Measurements from ENCODE around the gene TRIM24. TPM values are rescaled to one million over a fixed set of nuclear protein-coding genes. Genes with fewer than 3 reads are reported as not detected.
A peak's percentile ranks its signal among the peaks of the same experiment; 100 is the strongest.

TRIM24 gene
- total and polyA plus RNA-seq, 2 of the 13 experiments (the other 11 are each of a cell fraction or from before 2014, with no cell fraction given) = 100 to 106 TPM

DNA sequence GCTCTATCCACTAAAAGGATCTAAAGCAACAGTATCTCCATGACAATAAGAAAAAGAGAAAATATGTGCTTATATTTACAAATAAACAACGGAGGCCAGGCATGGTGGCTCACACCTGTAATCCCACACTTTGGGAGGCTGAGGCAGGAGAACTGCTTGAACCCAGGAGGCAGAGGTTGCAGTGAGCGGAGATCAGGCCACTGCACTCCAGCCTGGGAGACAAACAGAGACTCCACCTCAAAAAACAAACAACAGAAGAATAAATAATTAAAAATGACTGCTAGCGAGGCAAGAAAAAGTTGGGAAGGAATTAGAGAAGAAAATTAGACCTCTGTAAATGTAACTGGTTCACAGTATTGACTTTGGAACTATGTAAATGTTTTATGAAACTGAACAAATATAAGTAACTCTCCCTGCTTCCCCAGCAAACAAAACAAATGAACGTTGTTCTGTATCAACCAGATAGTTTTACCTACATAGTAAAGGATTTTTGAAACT lies 17.1 kb downstream of the TRIM24 start (continued):
- TF ChIP-seq SOX13 (IDR thresholded peaks at IDR 0.05) (0 out of 2 replicates have a peak, but pooled peaks have one; percentile 24), SOX13 (CRISPR knock-in tag; conservative IDR thresholded peaks at IDR 0.05 in 1 of 2, IDR thresholded peaks at IDR 0.05 in 1 of 2) (peak in 1 of 2 experiments; percentile 59; a peak in 1 of 4 replicates), MYPOP (CRISPR knock-in tag; IDR thresholded peaks at IDR 0.05) (peak; percentile 32; the same call in 1 of the 2 replicates), TRIM22 (IDR thresholded peaks at IDR 0.05) (no peak), ZNF362 (CRISPR knock-in tag; IDR thresholded peaks at IDR 0.05; ENCODE audit: borderline replicate concordance) (peak; percentile 32; the same call in 1 of the 2 replicates), ZNF280B (CRISPR knock-in tag; IDR thresholded peaks at IDR 0.05; ENCODE audit: borderline replicate concordance) (no peak), ZNF343 (CRISPR knock-in tag; IDR thresholded peaks at IDR 0.05) (0 out of 2 replicates have a peak, but pooled peaks have one; percentile 51), ZNF263 (CRISPR knock-in tag; IDR thresholded peaks at IDR 0.05) (no peak), ZNF296 (CRISPR knock-in tag; conservative IDR thresholded peaks at IDR 0.05) (no peak), TBX2 (CRISPR knock-in tag; IDR thresholded peaks at IDR 0.05; ENCODE audit: borderline replicate concordance) (peak; percentile 52; the same call in 1 of the 2 replicates), GABPB1 (CRISPR knock-in tag; IDR thresholded peaks at IDR 0.05) (no peak), MATR3 (CRISPR knock-in tag; IDR thresholded peaks at IDR 0.05) (no peak), SALL1 (CRISPR knock-in tag; IDR thresholded peaks at IDR 0.05) (peak; percentile 88), ZNF816 (CRISPR knock-in tag; IDR thresholded peaks at IDR 0.05; ENCODE audit: borderline replicate concordance) (no peak), FOXA3 (CRISPR knock-in tag; IDR thresholded peaks at IDR 0.05) (peak; percentile 85), RAD51 (IDR thresholded peaks at IDR 0.05; ENCODE audit: borderline replicate concordance) (no peak), IKZF4 (CRISPR knock-in tag; IDR thresholded peaks at IDR 0.05; ENCODE audit: borderline replicate concordance, low read depth, not compliant biosample characterization) (no peak), MAFG (CRISPR knock-in tag; IDR thresholded peaks at IDR 0.05) (no peak), ZNF775 (CRISPR knock-in tag; IDR thresholded peaks at IDR 0.05; ENCODE audit: borderline replicate concordance) (peak; percentile 80; the same call in 1 of the 2 replicates), POGZ (CRISPR knock-in tag; IDR thresholded peaks at IDR 0.05) (peak; percentile 90), GATAD2A (CRISPR knock-in tag; IDR thresholded peaks at IDR 0.05) (peak; percentile 79; the same call in 1 of the 2 replicates)
- TF ChIP-seq, protein P1, sequence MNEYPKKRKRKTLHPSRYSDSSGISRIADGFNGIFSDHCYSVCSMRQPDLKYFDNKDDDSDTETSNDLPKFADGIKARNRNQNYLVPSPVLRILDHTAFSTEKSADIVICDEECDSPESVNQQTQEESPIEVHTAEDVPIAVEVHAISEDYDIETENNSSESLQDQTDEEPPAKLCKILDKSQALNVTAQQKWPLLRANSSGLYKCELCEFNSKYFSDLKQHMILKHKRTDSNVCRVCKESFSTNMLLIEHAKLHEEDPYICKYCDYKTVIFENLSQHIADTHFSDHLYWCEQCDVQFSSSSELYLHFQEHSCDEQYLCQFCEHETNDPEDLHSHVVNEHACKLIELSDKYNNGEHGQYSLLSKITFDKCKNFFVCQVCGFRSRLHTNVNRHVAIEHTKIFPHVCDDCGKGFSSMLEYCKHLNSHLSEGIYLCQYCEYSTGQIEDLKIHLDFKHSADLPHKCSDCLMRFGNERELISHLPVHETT (CRISPR knock-in tag; conservative IDR thresholded peaks at IDR 0.05) = no peak
- TF ChIP-seq, protein P2, sequence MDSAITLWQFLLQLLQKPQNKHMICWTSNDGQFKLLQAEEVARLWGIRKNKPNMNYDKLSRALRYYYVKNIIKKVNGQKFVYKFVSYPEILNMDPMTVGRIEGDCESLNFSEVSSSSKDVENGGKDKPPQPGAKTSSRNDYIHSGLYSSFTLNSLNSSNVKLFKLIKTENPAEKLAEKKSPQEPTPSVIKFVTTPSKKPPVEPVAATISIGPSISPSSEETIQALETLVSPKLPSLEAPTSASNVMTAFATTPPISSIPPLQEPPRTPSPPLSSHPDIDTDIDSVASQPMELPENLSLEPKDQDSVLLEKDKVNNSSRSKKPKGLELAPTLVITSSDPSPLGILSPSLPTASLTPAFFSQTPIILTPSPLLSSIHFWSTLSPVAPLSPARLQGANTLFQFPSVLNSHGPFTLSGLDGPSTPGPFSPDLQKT (CRISPR knock-in tag; IDR thresholded peaks at IDR 0.05; ENCODE audit: borderline replicate concordance) = no peak
